BLaER1 (cell line): ENCODE data around the gene UVSSA.

Experiments used
- H3K27ac ChIP-seq: shearing (Covaris generic); formaldehyde crosslinking; 2 replicates; pipeline ENCODE4 v1.8.1; 2022
- H3K27me3 ChIP-seq: shearing (Covaris generic); formaldehyde crosslinking; 2 replicates; pipeline ENCODE4 v1.8.1; 2022
- H3K36me3 ChIP-seq: shearing (Covaris generic); formaldehyde crosslinking; 2 replicates; pipeline ENCODE4 v1.8.1; 2022
- H3K4me1 ChIP-seq: shearing (Covaris generic); formaldehyde crosslinking; 2 replicates; pipeline ENCODE4 v1.8.1; 2022
- H3K4me2 ChIP-seq: shearing (Covaris generic); formaldehyde crosslinking; 2 replicates; pipeline ENCODE4 v1.8.1; 2022
- H3K4me3 ChIP-seq: shearing (Covaris generic); formaldehyde crosslinking; 2 replicates; pipeline ENCODE4 v1.8.1; 2022
- H3K9ac ChIP-seq: shearing (Covaris generic); formaldehyde crosslinking; 2 replicates; pipeline ENCODE4 v1.8.1; 2022
- H3K9me3 ChIP-seq: shearing (Covaris generic); formaldehyde crosslinking; 2 replicates; pipeline ENCODE4 v1.8.1; 2022
- H4K20me1 ChIP-seq: shearing (Covaris generic); formaldehyde crosslinking; 2 replicates; pipeline ENCODE4 v1.8.1; 2022
- Cebpa-rat ChIP-seq: shearing (Covaris generic); IDR thresholded peaks from 2 replicates; pipeline ENCODE4 v1.8.1; 2022

The UVSSA gene

DNA sequence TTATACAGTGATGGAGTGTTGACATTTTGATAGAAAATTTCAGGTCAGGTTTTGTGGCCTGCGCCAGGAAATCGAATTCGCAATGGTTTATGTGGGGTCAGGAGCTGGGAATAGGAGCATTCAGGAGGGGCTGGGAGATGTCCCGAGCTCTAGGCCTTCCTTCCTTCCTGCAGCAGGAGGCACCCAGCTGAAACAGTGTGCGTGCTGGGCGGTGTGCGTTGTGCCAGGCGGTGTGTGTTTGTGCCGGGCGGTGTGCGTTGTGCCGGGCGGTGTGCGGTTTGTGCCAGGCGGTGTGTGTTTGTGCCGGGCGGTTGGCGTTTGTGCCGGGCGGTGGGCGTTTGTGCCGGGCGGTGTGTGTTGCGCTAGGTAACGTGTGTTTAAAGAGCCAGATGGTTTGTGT is 1.7 kb downstream of the UVSSA start:
- Histone ChIP-seq H4K20me1 (no peaks in the 10 kb centered on the region), H3K4me1 (peaks cover 56% of the 10 kb centered on the region), H3K27me3 (no peaks in the 10 kb centered on the region), H3K9ac (no peak overlapping the region), H3K27ac (no peak overlapping the region), H3K9me3 (no peaks in the 10 kb centered on the region), H3K36me3 (peaks cover 6% of the 10 kb centered on the region; the same call in 1 of the 2 replicates), H3K4me3 (no peak overlapping the region), H3K4me2 (peak overlapping the region; percentile 87)
- no peak for TF ChIP-seq Cebpa-rat

DNA sequence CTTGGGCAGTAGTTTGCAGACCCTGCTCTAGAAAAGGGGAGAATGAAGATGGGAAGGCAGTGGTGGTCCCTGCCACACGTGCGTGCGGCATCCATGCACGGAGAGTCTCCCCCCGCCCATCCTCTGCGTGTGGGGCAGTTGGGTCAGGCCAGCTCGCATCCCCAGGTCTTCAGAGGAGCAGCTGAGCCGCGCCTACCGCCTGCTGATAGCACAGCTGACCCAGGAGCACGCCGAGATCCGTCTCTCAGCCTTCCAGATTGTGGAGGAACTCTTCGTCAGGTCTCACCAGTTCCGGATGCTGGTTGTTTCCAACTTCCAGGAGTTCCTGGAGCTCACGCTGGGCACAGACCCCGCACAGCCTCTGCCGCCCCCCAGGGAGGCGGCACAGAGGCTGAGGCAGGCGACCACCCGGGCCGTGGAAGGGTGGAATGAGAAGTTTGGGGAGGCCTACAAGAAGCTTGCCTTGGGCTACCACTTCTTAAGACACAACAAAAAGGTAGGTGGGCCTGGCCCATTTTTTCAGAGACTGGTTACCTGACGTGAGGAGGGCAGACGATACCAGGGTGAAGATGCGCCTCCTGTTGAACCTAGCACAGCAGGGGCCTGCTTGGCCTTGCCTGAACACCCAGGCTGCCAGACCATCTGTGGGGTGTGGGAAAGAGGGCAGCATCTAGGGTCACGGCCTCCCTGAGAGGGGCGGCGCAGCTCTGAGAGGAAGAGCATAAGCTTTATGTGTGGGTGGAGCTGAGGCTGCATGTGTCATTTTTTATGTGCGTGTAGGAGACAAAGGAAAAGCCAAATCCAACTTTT is 2.6 kb downstream of the UVSSA start:
- TF ChIP-seq Cebpa-rat = no peak
- H4K20me1 ChIP-seq = no peaks in the 10 kb centered on the region
- 0 out of 2 replicates have a peak overlapping the region, but pooled peaks have one; percentile 87 for H3K4me2 ChIP-seq
- no peak overlapping the region for H3K9ac ChIP-seq
- no peaks in the 10 kb centered on the region for H3K9me3 ChIP-seq
- peaks cover 6% of the 10 kb centered on the region; the same call in 1 of the 2 replicates for H3K36me3 ChIP-seq
- no peak overlapping the region for H3K4me3 ChIP-seq
- H3K27ac ChIP-seq = no peak overlapping the region
- no peaks in the 10 kb centered on the region for H3K27me3 ChIP-seq
- H3K4me1 ChIP-seq = peaks cover 57% of the 10 kb centered on the region

DNA sequence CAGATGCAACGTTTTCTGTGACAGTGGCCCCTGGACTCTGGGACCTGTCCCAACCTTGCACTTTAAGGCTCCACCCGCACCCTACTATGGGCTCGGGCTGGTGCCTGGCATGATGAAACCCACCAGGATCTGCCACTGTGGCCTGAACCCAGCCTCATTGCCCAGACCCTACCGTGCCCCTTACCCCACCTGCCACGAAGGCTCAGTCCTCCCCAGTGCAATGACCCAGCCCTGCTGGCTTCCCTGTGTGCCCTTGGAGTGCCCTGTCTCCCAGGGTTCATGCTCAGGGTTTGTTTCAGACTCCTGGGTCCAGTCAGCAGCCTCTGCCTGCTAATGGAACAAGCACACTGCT is 3.1 kb downstream of the UVSSA start:
- H3K9ac ChIP-seq = no peak overlapping the region
- no peak overlapping the region for H3K4me2 ChIP-seq
- H3K4me3 ChIP-seq = no peak overlapping the region
- H3K27me3 ChIP-seq = no peaks in the 10 kb centered on the region
- TF ChIP-seq Cebpa-rat = no peak
- no peak overlapping the region for H3K27ac ChIP-seq
- H4K20me1 ChIP-seq = no peaks in the 10 kb centered on the region
- no peaks in the 10 kb centered on the region for H3K9me3 ChIP-seq
- H3K36me3 ChIP-seq = peaks cover 11% of the 10 kb centered on the region; the same call in 1 of the 2 replicates
- peaks cover 52% of the 10 kb centered on the region for H3K4me1 ChIP-seq

DNA sequence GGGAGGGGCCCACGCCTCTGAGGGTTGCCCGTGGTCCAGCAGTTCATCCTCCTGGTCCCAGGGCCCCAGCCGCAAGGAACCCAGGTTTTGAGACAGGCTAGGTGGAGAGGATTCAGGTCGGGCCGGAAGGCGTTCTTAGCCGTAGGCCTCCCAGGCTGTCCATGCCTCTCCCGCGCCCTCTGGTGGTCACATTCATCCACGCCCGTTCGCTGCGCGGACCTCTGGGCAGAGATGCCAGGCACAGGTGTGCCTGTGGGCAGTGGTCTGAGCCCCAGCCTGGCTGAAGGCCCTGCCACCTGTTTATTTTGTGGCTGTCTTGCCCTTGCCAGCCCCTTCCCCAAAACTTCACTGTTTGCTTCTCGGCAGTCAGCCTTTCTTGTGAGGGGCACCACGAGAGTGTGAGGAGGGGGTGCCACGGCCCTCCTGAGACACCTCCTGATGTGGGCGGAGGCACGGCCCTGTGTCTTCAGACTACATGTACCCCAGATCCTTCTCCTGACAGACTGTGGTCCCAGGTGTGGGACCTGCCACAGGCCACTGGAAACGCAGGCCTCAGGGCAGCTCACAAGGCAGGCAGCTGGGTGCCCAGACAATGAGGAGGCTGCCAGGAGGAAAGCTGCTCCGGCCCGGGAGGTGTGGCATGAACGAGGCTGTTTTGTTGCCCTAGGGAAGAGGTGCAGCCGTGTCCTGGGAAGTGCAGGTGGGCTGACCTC is 5.0 kb downstream of the UVSSA start:
- no peaks in the 10 kb centered on the region for H3K9me3 ChIP-seq
- 0 out of 2 replicates have a peak overlapping the region, but pooled peaks have one; percentile 41 for H3K27ac ChIP-seq
- H3K4me1 ChIP-seq = peaks cover 45% of the 10 kb centered on the region
- H3K4me3 ChIP-seq = no peak overlapping the region
- peak overlapping the region; percentile 48; the same call in 1 of the 2 replicates for H3K9ac ChIP-seq
- H3K27me3 ChIP-seq = no peaks in the 10 kb centered on the region
- peaks cover 13% of the 10 kb centered on the region; the same call in 1 of the 2 replicates for H3K36me3 ChIP-seq
- no peak for TF ChIP-seq Cebpa-rat
- no peaks in the 10 kb centered on the region for H4K20me1 ChIP-seq
- H3K4me2 ChIP-seq = peak overlapping the region; percentile 63

DNA sequence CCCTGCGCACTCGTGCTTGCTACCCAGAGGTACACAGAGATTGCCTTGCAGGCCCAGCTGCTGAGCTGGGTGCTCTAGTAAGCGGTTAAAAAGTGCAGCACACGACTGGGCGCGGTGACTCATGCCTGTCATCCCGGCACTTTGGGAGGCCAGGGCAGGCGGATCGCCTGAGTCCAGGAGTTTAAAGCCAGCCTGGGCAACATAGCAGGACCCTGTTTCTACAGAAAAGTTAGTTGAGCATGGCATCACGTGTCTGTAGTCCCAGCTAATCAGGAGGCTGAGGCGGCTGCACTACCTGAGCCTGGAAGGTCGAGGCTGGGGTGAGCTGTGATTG is 5.5 kb downstream of the UVSSA start:
- Histone ChIP-seq H3K36me3 (peaks cover 13% of the 10 kb centered on the region; the same call in 1 of the 2 replicates), H3K27ac (no peak overlapping the region), H3K4me1 (peaks cover 48% of the 10 kb centered on the region), H3K9me3 (no peaks in the 10 kb centered on the region), H3K9ac (no peak overlapping the region), H3K4me2 (no peak overlapping the region), H3K4me3 (no peak overlapping the region), H3K27me3 (no peaks in the 10 kb centered on the region), H4K20me1 (no peaks in the 10 kb centered on the region)
- TF ChIP-seq Cebpa-rat = no peak

DNA sequence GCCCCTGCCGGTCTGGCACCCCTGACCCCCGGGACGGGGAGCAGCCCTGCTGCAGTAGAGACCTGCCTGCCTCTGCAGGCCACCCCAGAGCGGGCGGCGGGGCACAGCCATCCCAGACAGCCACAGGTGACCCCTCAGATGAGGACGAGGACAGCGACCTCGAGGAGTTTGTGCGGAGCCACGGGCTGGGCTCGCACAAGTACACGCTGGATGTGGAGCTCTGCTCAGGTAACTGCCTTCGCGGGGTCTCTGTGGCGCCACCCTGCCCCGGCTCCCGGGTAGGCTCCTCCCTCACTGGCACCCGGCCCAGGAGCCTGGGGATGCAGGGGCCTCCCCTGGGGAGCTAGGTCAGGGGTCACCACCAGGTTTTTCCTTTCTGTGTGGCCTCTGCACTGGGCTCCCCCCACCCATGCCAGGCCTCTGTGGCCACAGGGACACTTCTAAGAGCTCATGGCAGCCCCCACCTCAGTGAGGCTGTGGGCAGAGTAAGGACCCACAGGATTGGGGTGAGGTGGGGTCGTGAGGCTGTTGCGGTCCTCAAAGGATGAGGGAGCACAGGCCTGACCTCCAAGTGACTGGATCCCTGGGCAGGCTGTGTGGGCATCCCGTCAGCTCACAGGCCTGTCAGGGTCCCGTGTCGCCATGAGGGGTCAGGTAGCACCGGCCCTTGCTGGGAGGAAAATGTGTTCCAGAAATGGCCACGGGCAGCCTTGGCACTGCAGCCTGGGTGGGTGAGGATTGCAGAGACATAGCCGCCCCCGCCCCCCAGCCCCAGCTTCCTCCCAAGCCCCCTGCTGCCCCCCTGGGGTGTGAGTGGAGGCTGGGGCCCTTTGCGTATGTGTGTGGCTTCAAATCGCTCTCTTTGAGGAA is 6.4 kb downstream of the UVSSA start:
- Histone ChIP-seq H3K27me3 (no peaks in the 10 kb centered on the region), H3K36me3 (peaks cover 13% of the 10 kb centered on the region; the same call in 1 of the 2 replicates), H3K9me3 (no peaks in the 10 kb centered on the region)

DNA sequence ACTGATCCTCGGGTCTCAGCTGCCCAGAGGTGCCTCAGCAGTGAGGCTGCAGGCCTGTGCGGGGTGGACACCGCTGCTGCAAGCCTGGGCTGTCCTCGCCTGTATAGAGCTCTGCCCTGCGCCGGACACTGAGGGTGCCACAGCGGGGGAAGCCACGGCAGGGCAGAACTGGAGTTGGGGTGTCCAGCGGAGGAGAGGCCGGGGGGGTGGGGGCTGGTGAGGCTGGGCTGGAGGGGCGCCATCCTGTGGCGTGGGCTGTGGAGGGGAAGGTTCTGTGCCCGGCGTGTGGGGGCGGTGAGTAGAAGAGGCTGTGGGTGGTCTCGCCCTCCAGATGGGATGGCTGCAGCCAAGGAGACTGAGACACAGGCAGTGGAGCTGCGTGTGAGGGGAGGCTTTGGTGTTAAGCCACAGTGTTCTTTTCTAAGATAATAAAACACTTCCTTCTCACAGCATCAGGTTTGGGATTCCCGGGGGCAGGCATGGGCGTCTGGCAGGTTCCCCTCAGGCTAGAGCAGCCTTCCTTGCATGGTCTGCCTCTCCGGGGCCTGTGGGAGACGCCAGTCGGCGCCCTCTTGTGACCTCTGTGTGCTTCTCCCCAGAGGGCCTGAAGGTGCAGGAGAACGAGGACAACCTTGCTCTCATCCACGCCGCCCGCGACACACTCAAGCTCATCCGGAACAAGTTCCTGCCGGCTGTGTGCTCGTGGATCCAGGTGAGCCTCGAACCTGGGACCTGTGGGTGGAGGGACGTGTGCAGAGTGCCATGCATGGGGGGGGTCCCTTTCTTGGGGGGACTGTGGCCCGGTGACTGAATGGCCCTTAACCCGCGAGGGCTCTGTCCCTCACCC is 7.4 kb downstream of the UVSSA start:
- no peak overlapping the region for H3K9ac ChIP-seq
- H3K36me3 ChIP-seq = peaks cover 13% of the 10 kb centered on the region; the same call in 1 of the 2 replicates
- no peaks in the 10 kb centered on the region for H3K9me3 ChIP-seq
- H3K27me3 ChIP-seq = no peaks in the 10 kb centered on the region
- no peaks in the 10 kb centered on the region for H4K20me1 ChIP-seq
- no peak overlapping the region for H3K27ac ChIP-seq
- no peak overlapping the region for H3K4me2 ChIP-seq
- H3K4me3 ChIP-seq = no peak overlapping the region
- H3K4me1 ChIP-seq = peaks cover 48% of the 10 kb centered on the region
- TF ChIP-seq Cebpa-rat = no peak

More for the DNA sequence above, 6.4 kb downstream of the UVSSA start:
- Histone ChIP-seq H3K27ac (no peak overlapping the region), H3K4me2 (no peak overlapping the region), H3K9ac (no peak overlapping the region), H3K4me1 (peaks cover 48% of the 10 kb centered on the region), H4K20me1 (no peaks in the 10 kb centered on the region), H3K4me3 (no peak overlapping the region)
- no peak for TF ChIP-seq Cebpa-rat

DNA sequence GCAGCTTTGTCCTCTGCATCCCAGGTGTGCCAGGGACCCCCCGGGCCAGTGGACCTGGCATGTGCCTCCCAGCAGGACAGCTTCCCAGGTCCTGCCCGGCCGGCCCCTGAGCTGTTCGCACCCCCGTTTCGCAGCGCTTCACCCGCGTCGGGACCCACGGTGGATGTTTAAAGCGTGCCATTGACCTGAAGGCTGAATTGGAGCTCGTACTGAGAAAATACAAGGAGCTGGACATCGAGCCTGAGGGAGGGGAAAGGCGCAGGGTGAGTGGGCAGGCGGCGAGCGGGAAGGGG is 7.9 kb downstream of the UVSSA start:
- no peak overlapping the region for H3K4me3 ChIP-seq
- H3K9ac ChIP-seq = no peak overlapping the region
- no peak overlapping the region for H3K4me2 ChIP-seq
- H3K27ac ChIP-seq = no peak overlapping the region
- H3K27me3 ChIP-seq = no peaks in the 10 kb centered on the region
- 0 out of 2 replicates have a peak, but pooled peaks cover 3% of the 10 kb centered on the region for H4K20me1 ChIP-seq
- TF ChIP-seq Cebpa-rat = no peak
- peaks cover 13% of the 10 kb centered on the region; the same call in 1 of the 2 replicates for H3K36me3 ChIP-seq
- H3K4me1 ChIP-seq = peaks cover 53% of the 10 kb centered on the region
- no peaks in the 10 kb centered on the region for H3K9me3 ChIP-seq

DNA sequence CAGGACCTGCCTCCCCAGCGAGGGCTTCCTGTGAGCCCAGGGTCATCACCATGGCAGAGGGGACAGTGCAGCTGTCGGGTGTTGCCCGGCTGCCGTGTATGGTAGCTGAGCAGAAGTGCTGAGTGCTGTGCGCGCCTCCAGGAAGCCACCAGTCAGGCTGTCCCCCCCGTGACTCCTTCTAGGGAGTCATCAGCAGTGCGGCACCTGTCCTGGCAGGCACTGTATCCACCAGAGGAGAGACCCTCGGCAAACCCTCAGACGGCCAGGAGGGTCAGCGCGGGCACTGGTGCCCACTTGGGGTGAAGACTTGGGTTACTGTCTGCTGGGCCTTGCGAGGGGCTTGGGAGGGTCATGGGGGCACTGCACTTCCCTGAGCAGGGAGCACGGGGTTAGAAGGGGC is 8.4 kb downstream of the UVSSA start:
- no peak overlapping the region for H3K9ac ChIP-seq
- no peak for TF ChIP-seq Cebpa-rat
- H3K4me3 ChIP-seq = no peak overlapping the region
- H3K4me1 ChIP-seq = peaks cover 57% of the 10 kb centered on the region
- no peak overlapping the region for H3K4me2 ChIP-seq
- 0 out of 2 replicates have a peak, but pooled peaks cover 7% of the 10 kb centered on the region for H4K20me1 ChIP-seq
- H3K27me3 ChIP-seq = no peaks in the 10 kb centered on the region
- H3K9me3 ChIP-seq = no peaks in the 10 kb centered on the region
- peaks cover 13% of the 10 kb centered on the region; the same call in 1 of the 2 replicates for H3K36me3 ChIP-seq
- no peak overlapping the region for H3K27ac ChIP-seq
